Psoas muscle (tissue), 8 donors: ENCODE results near the gene TESK2. TPM values are rescaled to one million over a fixed set of nuclear protein-coding genes. Genes with fewer than 3 reads are reported as not detected.

ENCODE experiments used
- ATAC-seq, 4 donors: fragments of 200-7000 bp; cut with Tn5 transposase; one replicate each; pipeline ENCODE4 v1.9.1; 2020; ENCODE audit warnings: moderate library complexity in 3 of 4, mild to moderate bottlenecking in 2 of 4
- DNase-seq, 2 donors: peaks; one replicate each; pipeline ENCODE4 v3.0.0-alpha.2; 2020
- H3K27ac ChIP-seq: fragments of 200-600 bp; one replicate; pipeline ENCODE4 v1.8.0; 2022
- H3K27me3 ChIP-seq, 3 donors: fragments of 200-600 bp in 1 of 3; one replicate each; pipeline versions ENCODE4 v1.6.1 to v1.8.0; 2013 to 2022; ENCODE audit warnings: low read length in 2 of 3, mild to moderate bottlenecking in 2 of 3, moderate library complexity in 1 of 3; ENCODE audit not compliant: insufficient read depth in 3 of 3
- H3K36me3 ChIP-seq, 2 donors: fragments of 200-600 bp in 1 of 2; one replicate each; pipeline versions ENCODE4 v1.6.1 to v1.8.0; 2013 to 2022; ENCODE audit warnings: low read depth in 1 of 2, mild to moderate bottlenecking in 1 of 2, moderate library complexity in 1 of 2; ENCODE audit not compliant: insufficient read depth in 1 of 2
- H3K4me1 ChIP-seq: fragments of 200-600 bp; one replicate; pipeline ENCODE4 v1.8.0; 2022
- H3K4me3 ChIP-seq: fragments of 200-600 bp; one replicate; pipeline ENCODE4 v1.8.0; 2022; ENCODE audit warnings: mild to moderate bottlenecking
- H3K9me3 ChIP-seq: fragments of 200-600 bp; one replicate; pipeline ENCODE4 v1.8.0; 2022
- CTCF ChIP-seq: fragments of 200-600 bp; IDR thresholded peaks from one replicate; pipeline ENCODE4 v1.8.0; 2022; ENCODE audit warnings: antibody characterized with exemption
- WGBS, 3 donors: extraction: QIAGEN DNeasy Blood & Tissue Kit; methylation state at CpG; one replicate each; pipeline versions ENCODE4 v1.1.6 to v1.1.7; 2013; 5-methylcytosine and 5-hydroxymethylcytosine counted together
- intact Hi-C, 2 donors: fragments of 100-400 bp; cut with DNase I; formaldehyde crosslinking; loops; one replicate each; pipeline versions ENCODE4 v1.11.0 to v1.14.2; 2022
- polyA plus RNA-seq, 3 donors: library from polyadenylated mRNA; stranded (reverse); fragments of 200-250 nt; gene quantifications; one replicate each; pipeline ENCODE4 v1.2.3, GENCODE V29; 2013
- total RNA-seq, 4 donors: library from RNA; stranded (reverse); fragmentation: NEBNext Ultra II Directional in 2 of 4; extraction: Animal tissue kit (Norgen Biotek cat#: 25700) in 2 of 4; gene quantifications; one replicate each; pipeline versions ENCODE4 v1.2.1 to v1.2.4, GENCODE V29; 2021 to 2023
- donor health status: healthy with polysubstance abuse.
- donor health status: DM: no; HTN: no; CAD: no; lungs with moderate emphysema.
- donor health status: Bipolar disorder and iron deficiency.
- donor health status: healthy.
- donor health status: DM: yes; HTN: yes; CAD: no.
- donor health status: DM: no; HTN: no; CAD: no.
- donor health status: DM: no; HTN: no; CAD: no.
- donor health status: DM: yes; HTN: yes; CAD: no.

TESK2 gene
- total and polyA plus RNA-seq, 7 donors, result 0.73 to 5.0 (median 2.2) TPM

GRCh38 chr1:45321444-45321843 lies 169.5 kb downstream of the TESK2 start:
- no peaks in the 10 kb centered on the region for H3K36me3 ChIP-seq
- WGBS, 3 donors, result 86 to 89% (median 88%) methylated on average over 5 of the region's 5 CpGs
- H3K27me3 ChIP-seq, result no peaks in the 10 kb centered on the region

GRCh38 chr1:45319761-45320160 lies 171.2 kb downstream of the TESK2 start:
- no peaks in the 10 kb centered on the region for H3K36me3 ChIP-seq
- no peak for TF ChIP-seq CTCF
- no peaks in the 10 kb centered on the region for H3K4me1 ChIP-seq
- 78 to 87% (median 84%) methylated on average over 4 of the region's 4 CpGs for WGBS, 3 donors
- ATAC-seq (no peak), DNase-seq (no peak)
- H3K27me3 ChIP-seq, result no peaks in the 10 kb centered on the region
- intact Hi-C loops, result no loop called here
- H3K4me3 ChIP-seq, result no peak overlapping the region
- H3K27ac ChIP-seq, result no peak overlapping the region
- H3K9me3 ChIP-seq, result no peaks in the 10 kb centered on the region

More at GRCh38 chr1:45321444-45321843, 169.5 kb downstream of the TESK2 start:
- TF ChIP-seq CTCF, result no peak
- DNase-seq, result no peak
- intact Hi-C loops, result no loop called here
- Histone ChIP-seq H3K9me3 (no peaks in the 10 kb centered on the region), H3K4me3 (no peak overlapping the region), H3K27ac (no peak overlapping the region), H3K4me1 (no peaks in the 10 kb centered on the region)
- no peak for ATAC-seq

DNA sequence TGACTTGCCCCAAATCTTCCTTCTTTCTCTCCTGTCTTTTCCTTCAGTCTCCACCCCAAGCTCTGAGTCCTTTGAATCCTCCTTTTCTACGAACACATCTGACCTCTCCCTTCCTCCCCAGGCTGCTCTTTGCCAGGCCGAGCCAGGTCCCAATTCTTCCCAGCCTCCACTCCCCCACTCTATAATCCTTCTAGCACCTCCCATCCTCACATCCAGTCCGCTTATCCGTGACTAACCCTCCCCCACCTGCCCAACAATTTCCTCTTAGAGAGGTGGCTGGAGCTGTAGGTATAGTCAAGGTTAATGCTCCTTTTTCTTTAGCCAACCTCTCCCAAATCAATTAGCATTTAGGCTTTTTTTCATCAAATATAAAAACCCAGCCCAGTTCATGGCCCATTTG lies 173.8 kb downstream of the TESK2 start:
- no peaks in the 10 kb centered on the region for H3K9me3 ChIP-seq
- no peaks in the 10 kb centered on the region for H3K27me3 ChIP-seq
- no peaks in the 10 kb centered on the region for H3K36me3 ChIP-seq
- no peak overlapping the region for H3K4me3 ChIP-seq
- intact Hi-C loops, result no loop called here
- 52 to 62% (median 59%) methylated on average over 4 of the region's 4 CpGs for WGBS, 3 donors
- no peak for TF ChIP-seq CTCF
- no peaks in the 10 kb centered on the region for H3K4me1 ChIP-seq
- no peak for ATAC-seq
- no peak overlapping the region for H3K27ac ChIP-seq
- no peak for DNase-seq

DNA sequence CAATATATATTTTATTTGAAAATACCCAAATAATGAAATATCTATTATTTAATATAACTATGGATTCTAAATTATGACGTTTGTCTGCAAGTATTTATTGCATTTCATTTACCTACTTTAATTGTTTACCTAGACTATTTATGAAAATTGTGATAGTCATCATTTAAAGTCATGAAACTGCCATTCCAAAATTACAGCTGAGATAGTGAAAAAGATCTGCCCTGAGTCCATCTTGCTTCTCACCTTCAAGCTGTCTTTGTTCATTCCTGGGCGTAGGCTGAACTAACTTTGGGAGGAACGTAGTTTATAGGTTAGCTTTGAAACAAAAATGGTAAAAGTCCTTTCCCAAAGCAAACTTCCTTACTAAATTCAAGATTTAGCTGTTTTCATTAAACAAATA lies 176.7 kb downstream of the TESK2 start:
- Histone ChIP-seq H3K9me3 (no peaks in the 10 kb centered on the region), H3K27ac (no peak overlapping the region), H3K4me1 (no peaks in the 10 kb centered on the region), H3K4me3 (no peak overlapping the region), H3K36me3 (no peaks in the 10 kb centered on the region), H3K27me3 (no peaks in the 10 kb centered on the region)
- WGBS, 3 donors, result 83 to 90% (median 87%) methylated on average over 3 of the region's 3 CpGs
- intact Hi-C loops, result no loop called here
- DNase-seq (no peak), ATAC-seq (no peak)
- no peak for TF ChIP-seq CTCF

DNA sequence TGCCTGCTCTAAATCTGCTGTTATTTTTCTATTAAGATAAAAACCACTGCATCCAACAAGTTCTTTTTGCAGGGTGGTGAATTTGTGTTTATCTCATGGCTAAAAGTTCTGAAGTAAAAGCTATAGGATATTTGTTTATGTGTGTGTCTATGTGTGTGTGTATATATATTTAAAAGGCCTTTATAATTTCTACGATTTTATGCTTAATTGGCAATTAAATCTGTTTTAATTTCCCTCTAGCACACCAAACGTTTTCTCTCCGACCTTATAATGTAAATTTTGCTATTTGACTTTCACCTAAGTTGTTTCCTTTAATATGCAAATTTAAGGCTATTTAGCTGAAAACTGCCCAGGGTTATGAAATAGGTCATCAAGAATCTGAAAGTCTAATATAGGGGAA lies 184.1 kb downstream of the TESK2 start:
- intact Hi-C loops, result loop anchor here in 1 of 2 donors (5.0 kb wide), 1 partner anchor 190 kb away; no protein-coding TSS in a partner anchor

More for the DNA sequence above, 184.1 kb downstream of the TESK2 start:
- Histone ChIP-seq H3K27me3 (no peaks in the 10 kb centered on the region), H3K9me3 (no peaks in the 10 kb centered on the region), H3K36me3 (no peaks in the 10 kb centered on the region), H3K4me1 (peaks cover 14% of the 10 kb centered on the region), H3K27ac (no peak overlapping the region), H3K4me3 (no peak overlapping the region)
- ATAC-seq (no peak), DNase-seq (no peak)
- no peak for TF ChIP-seq CTCF
- WGBS, 3 donors, result 79 to 85% (median 81%) methylated on average over 3 of the region's 3 CpGs
